ENCODE data around the gene LMO1. TPM values are rescaled to one million over a fixed set of nuclear protein-coding genes. Genes with fewer than 3 reads are reported as not detected.

LMO1 gene
- total RNA-seq, 3 donors from 2014 or later (not counting 1 experiment from before 2014, with no cell fraction given), result not detected

DNA sequence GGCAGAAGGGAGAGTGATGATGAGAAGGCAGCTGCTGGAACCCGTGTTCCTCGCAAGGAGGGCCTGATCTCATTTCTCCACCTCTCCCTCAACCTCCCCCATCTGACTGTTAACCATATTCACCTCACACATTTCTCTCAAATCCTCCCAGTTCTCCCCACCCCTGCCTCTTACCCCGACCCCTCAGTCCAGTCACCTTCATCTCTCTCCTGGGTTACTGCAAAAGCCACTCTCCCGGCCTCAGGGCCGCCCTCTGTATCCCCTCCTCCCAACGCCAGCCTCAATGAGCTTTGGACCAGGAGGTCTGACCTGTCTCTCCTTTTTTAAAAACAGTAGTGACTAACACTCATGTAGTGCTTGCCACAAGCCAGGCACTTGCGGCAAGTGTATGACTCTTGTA is 29.5 kb upstream of the LMO1 start:
- H3K27me3 ChIP-seq (ENCODE audit: control insufficient read depth, insufficient read depth, low read length), result no peaks in the 10 kb centered on the region
- TF ChIP-seq, protein P1, sequence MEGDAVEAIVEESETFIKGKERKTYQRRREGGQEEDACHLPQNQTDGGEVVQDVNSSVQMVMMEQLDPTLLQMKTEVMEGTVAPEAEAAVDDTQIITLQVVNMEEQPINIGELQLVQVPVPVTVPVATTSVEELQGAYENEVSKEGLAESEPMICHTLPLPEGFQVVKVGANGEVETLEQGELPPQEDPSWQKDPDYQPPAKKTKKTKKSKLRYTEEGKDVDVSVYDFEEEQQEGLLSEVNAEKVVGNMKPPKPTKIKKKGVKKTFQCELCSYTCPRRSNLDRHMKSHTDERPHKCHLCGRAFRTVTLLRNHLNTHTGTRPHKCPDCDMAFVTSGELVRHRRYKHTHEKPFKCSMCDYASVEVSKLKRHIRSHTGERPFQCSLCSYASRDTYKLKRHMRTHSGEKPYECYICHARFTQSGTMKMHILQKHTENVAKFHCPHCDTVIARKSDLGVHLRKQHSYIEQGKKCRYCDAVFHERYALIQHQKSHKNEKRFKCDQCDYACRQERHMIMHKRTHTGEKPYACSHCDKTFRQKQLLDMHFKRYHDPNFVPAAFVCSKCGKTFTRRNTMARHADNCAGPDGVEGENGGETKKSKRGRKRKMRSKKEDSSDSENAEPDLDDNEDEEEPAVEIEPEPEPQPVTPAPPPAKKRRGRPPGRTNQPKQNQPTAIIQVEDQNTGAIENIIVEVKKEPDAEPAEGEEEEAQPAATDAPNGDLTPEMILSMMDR (IDR thresholded peaks at IDR 0.05), result no peak
- Mint-ChIP-seq H3K9me3 (no peaks in the 10 kb centered on the region), H3K36me3 (no peaks in the 10 kb centered on the region), H3K4me3 (no peak overlapping the region), H3K4me1 (no peaks in the 10 kb centered on the region), H3K27ac (no peak overlapping the region), H3K27me3 (ENCODE audit: low read depth in 2 of 2) (peaks cover 2 to 4% of the 10 kb centered on the region in 2 donors)
- ATAC-seq, result no peak
- no peaks in the 10 kb centered on the region for H3K9me3 ChIP-seq (ENCODE audit: control insufficient read depth, insufficient read depth, low read length)
- no peaks in the 10 kb centered on the region for H3K36me3 ChIP-seq (ENCODE audit: control insufficient read depth, insufficient read depth, low read length)
- intact Hi-C loops (cut with micrococcal nuclease), result no loop called here
- no peak overlapping the region for H3K4me3 ChIP-seq (ENCODE audit: low read length)
- WGBS (ENCODE audit: insufficient coverage), result 86% methylated on average over 7 of the region's 7 CpGs
- H3K4me1 ChIP-seq (ENCODE audit: control insufficient read depth, insufficient read depth, low read length), result no peaks in the 10 kb centered on the region
- DNase-seq, result no peak
- no peak overlapping the region for H3K27ac ChIP-seq (ENCODE audit: low read length)

DNA sequence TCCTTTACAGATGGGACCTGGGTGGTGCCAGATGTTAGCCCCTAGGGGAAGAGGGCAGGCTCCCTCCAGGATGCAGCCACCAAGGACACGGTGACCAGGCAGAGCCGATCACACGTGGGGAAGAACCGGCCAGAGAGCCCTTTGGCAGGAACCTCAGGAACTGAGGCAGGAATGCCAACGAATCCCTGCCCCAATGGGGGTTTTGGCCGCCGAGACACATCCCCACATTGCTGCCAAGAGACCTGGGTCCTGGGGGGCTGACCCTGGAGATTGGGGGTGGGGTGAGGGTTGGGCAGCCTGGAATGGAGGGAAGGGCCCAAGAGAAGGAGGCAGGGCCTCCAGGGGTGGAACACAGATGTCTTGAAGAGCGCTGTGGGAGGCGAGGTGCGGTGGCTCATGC is 28.7 kb upstream of the LMO1 start:
- no peak overlapping the region for H3K4me3 Mint-ChIP-seq

GRCh38 chr11:8291421-8292350 is 28.0 kb upstream of the LMO1 start:
- no peaks in the 10 kb centered on the region for H3K36me3 Mint-ChIP-seq
- H3K27me3 ChIP-seq (ENCODE audit: control insufficient read depth, insufficient read depth, low read length), result no peaks in the 10 kb centered on the region
- intact Hi-C loops (cut with micrococcal nuclease), result no loop called here
- no peak for DNase-seq
- H3K27ac Mint-ChIP-seq, result no peak overlapping the region
- H3K36me3 ChIP-seq (ENCODE audit: control insufficient read depth, insufficient read depth, low read length), result no peaks in the 10 kb centered on the region
- no peaks in the 10 kb centered on the region for H3K9me3 ChIP-seq (ENCODE audit: control insufficient read depth, insufficient read depth, low read length)
- peaks cover 5% of the 10 kb centered on the region in 2 donors for H3K27me3 Mint-ChIP-seq (ENCODE audit: low read depth in 2 of 2)
- H3K4me1 Mint-ChIP-seq, result no peaks in the 10 kb centered on the region
- H3K9me3 Mint-ChIP-seq, result no peaks in the 10 kb centered on the region
- no peak overlapping the region for H3K4me3 ChIP-seq (ENCODE audit: low read length)
- no peak overlapping the region for H3K27ac ChIP-seq (ENCODE audit: low read length)
- TF ChIP-seq, protein P1 (IDR thresholded peaks at IDR 0.05), result no peak
- H3K4me3 Mint-ChIP-seq, result no peak overlapping the region
- WGBS (ENCODE audit: insufficient coverage), result 77% methylated on average over 11 of the region's 11 CpGs
- no peaks in the 10 kb centered on the region for H3K4me1 ChIP-seq (ENCODE audit: control insufficient read depth, insufficient read depth, low read length)
- ATAC-seq, result no peak

More for the DNA sequence above, 28.7 kb upstream of the LMO1 start:
- Histone ChIP-seq H3K9me3 (ENCODE audit: control insufficient read depth, insufficient read depth, low read length) (no peaks in the 10 kb centered on the region), H3K27me3 (ENCODE audit: control insufficient read depth, insufficient read depth, low read length) (no peaks in the 10 kb centered on the region), H3K4me3 (ENCODE audit: low read length) (no peak overlapping the region), H3K27ac (ENCODE audit: low read length) (no peak overlapping the region), H3K36me3 (ENCODE audit: control insufficient read depth, insufficient read depth, low read length) (no peaks in the 10 kb centered on the region), H3K4me1 (ENCODE audit: control insufficient read depth, insufficient read depth, low read length) (no peaks in the 10 kb centered on the region)
- no peaks in the 10 kb centered on the region for H3K9me3 Mint-ChIP-seq
- ATAC-seq, result no peak
- WGBS (ENCODE audit: insufficient coverage), result 95% methylated on average over 10 of the region's 10 CpGs
- intact Hi-C loops (cut with micrococcal nuclease), result no loop called here
- no peak overlapping the region for H3K27ac Mint-ChIP-seq
- no peaks in the 10 kb centered on the region for H3K4me1 Mint-ChIP-seq
- H3K27me3 Mint-ChIP-seq (ENCODE audit: low read depth in 2 of 2), result peaks cover 2 to 5% of the 10 kb centered on the region in 2 donors
- H3K36me3 Mint-ChIP-seq, result no peaks in the 10 kb centered on the region
- TF ChIP-seq, protein P1 (IDR thresholded peaks at IDR 0.05), result no peak
- DNase-seq, result no peak
